Endodermal cell (in vitro differentiated cells): Measurements from ENCODE around the gene DEUP1. TPM values are rescaled to one million over a fixed set of nuclear protein-coding genes. Genes with fewer than 3 reads are reported as not detected.
"Not testable (repeated sequence)": the region's sequence is repeated elsewhere in the genome, so short reads cannot be mapped to it uniquely, and the experiment has no call there.

Source experiments
- DNase-seq: peaks from one replicate; pipeline ENCODE4 v3.0.0-alpha.2; 2017
- H3K27ac ChIP-seq: 2 replicates; pipeline ENCODE4 v1.5.1; 2013; ENCODE audit warnings: mild to moderate bottlenecking, low read depth, low read length, moderate library complexity
- H3K27me3 ChIP-seq: 2 replicates; pipeline ENCODE4 v1.6.1; 2013; ENCODE audit warnings: mild to moderate bottlenecking, low read length, moderate library complexity; ENCODE audit not compliant: insufficient read depth, control insufficient read depth, poor library complexity, severe bottlenecking
- H3K36me3 ChIP-seq: 2 replicates; pipeline ENCODE4 v1.7.0; 2013; ENCODE audit warnings: mild to moderate bottlenecking, low read length, moderate library complexity; ENCODE audit not compliant: control insufficient read depth, insufficient read depth
- H3K4me1 ChIP-seq: one replicate; pipeline ENCODE4 v1.7.0; 2013; ENCODE audit warnings: low read length; ENCODE audit not compliant: control insufficient read depth, insufficient read depth
- H3K4me3 ChIP-seq: 2 replicates; pipeline ENCODE4 v1.5.1; 2013; ENCODE audit warnings: mild to moderate bottlenecking, low read length, moderate library complexity
- H3K9ac ChIP-seq: 2 replicates; pipeline ENCODE4 v1.6.1; 2013; ENCODE audit warnings: mild to moderate bottlenecking, low read length, moderate library complexity; ENCODE audit not compliant: poor library complexity, severe bottlenecking; ENCODE audit errors: extremely low read depth
- H3K9me3 ChIP-seq: 2 replicates; pipeline ENCODE4 v1.6.1; 2013; ENCODE audit warnings: mild to moderate bottlenecking, low read length, moderate library complexity; ENCODE audit not compliant: control insufficient read depth
- H3K27ac Mint-ChIP-seq: 2 replicates; pipeline ENCODE4 v1.8.0; 2020; ENCODE audit warnings: mixed read lengths
- H3K27me3 Mint-ChIP-seq: 2 replicates; pipeline ENCODE4 v1.8.0; 2021; ENCODE audit warnings: mild to moderate bottlenecking, mixed read lengths; ENCODE audit not compliant: insufficient read depth
- H3K36me3 Mint-ChIP-seq: 2 replicates; pipeline ENCODE4 v1.8.0; 2020; ENCODE audit warnings: low read depth, mixed read lengths
- H3K4me1 Mint-ChIP-seq: 2 replicates; pipeline ENCODE4 v1.8.0; 2020; ENCODE audit warnings: mixed read lengths
- H3K4me3 Mint-ChIP-seq: 2 replicates; pipeline ENCODE4 v1.8.0; 2020; ENCODE audit warnings: mild to moderate bottlenecking, moderate library complexity, mixed read lengths
- H3K9me3 Mint-ChIP-seq: 2 replicates; pipeline ENCODE4 v1.8.0; 2020; ENCODE audit warnings: mild to moderate bottlenecking, mixed read lengths
- CTCF ChIP-seq: fragments of 200-600 bp; sonication (generic); conservative IDR thresholded peaks from 2 replicates; pipeline ENCODE4 v1.5.0; 2021; ENCODE audit warnings: antibody characterized with exemption, mild to moderate bottlenecking
- WGBS, 2 experiments: methylation state at CpG; one replicate each; pipeline versions ENCODE4 v1.1.5 to v1.1.7; 2013; ENCODE audit warnings: missing lambda C conversion rate in 2 of 2, mixed read lengths in 1 of 2; ENCODE audit not compliant: insufficient coverage in 1 of 2, insufficient read length in 1 of 2; 5-methylcytosine and 5-hydroxymethylcytosine counted together
- total RNA-seq, 2 donors: library from RNA; stranded (reverse); fragmentation: NEBNext Ultra II Directional in 1 of 2; extraction: Animal tissue kit (Norgen Biotek cat#: 25700) in 1 of 2; gene quantifications; 2 replicates in 1 of 2; 3 replicates in 1 of 2; pipeline ENCODE4 v1.2.1, GENCODE V29; 2021

DEUP1 gene
- total RNA-seq, 2 donors from 2014 or later = 0.29 TPM; not detected in 1

- Histone ChIP-seq H3K4me3 (no peak overlapping the region), H3K27me3 (no peaks in the 10 kb centered on the region), H3K9me3 (no peaks in the 10 kb centered on the region), H3K4me1 (no peaks in the 10 kb centered on the region), H3K27ac (no peak overlapping the region), H3K36me3 (no peaks in the 10 kb centered on the region), H3K9ac (no peak overlapping the region)
- no peak for DNase-seq
- no peaks in the 10 kb centered on the region for H3K27me3 Mint-ChIP-seq
- no peak overlapping the region for H3K27ac Mint-ChIP-seq
- no peak for TF ChIP-seq CTCF
- no peaks in the 10 kb centered on the region for H3K9me3 Mint-ChIP-seq
- no peak overlapping the region for H3K4me3 Mint-ChIP-seq
- H3K36me3 Mint-ChIP-seq = no peaks in the 10 kb centered on the region
- peaks cover 9% of the 10 kb centered on the region for H3K4me1 Mint-ChIP-seq
These were observed 81.2 kb downstream of the DEUP1 start for GRCh38 chr11:93411705-93412104.

- Mint-ChIP-seq H3K4me3 (no peak overlapping the region), H3K4me1 (no peaks in the 10 kb centered on the region), H3K27ac (no peak overlapping the region), H3K27me3 (no peaks in the 10 kb centered on the region), H3K9me3 (peaks cover 3% of the 10 kb centered on the region), H3K36me3 (no peaks in the 10 kb centered on the region)
- H3K36me3 ChIP-seq = no peaks in the 10 kb centered on the region
- no peak for TF ChIP-seq CTCF
- H3K4me3 ChIP-seq = no peak overlapping the region
- no peak for DNase-seq
- H3K9me3 ChIP-seq = no peaks in the 10 kb centered on the region
- no peak overlapping the region for H3K27ac ChIP-seq
- no peaks in the 10 kb centered on the region for H3K27me3 ChIP-seq
- 89 to 100% methylated on average over 1 to 3 of the region's 3 CpGs for WGBS, 2 experiments
- H3K9ac ChIP-seq = no peak overlapping the region
- H3K4me1 ChIP-seq = no peaks in the 10 kb centered on the region
These were observed 101.7 kb downstream of the DEUP1 start for GRCh38 chr11:93432247-93432646.

- Mint-ChIP-seq H3K9me3 (peaks cover 17% of the 10 kb centered on the region), H3K4me1 (peaks cover 10% of the 10 kb centered on the region)
- not testable (repeated sequence) for H3K4me1 ChIP-seq, H3K4me3 Mint-ChIP-seq, H3K36me3 ChIP-seq, H3K27ac Mint-ChIP-seq, H3K36me3 Mint-ChIP-seq, H3K27me3 ChIP-seq, H3K27me3 Mint-ChIP-seq, H3K9me3 ChIP-seq, H3K9ac ChIP-seq, DNase-seq, H3K4me3 ChIP-seq, H3K27ac ChIP-seq
- WGBS, 2 experiments = 96 to 100% methylated on average over 1 to 2 of the region's 2 CpGs
These were observed 112.7 kb downstream of the DEUP1 start for GRCh38 chr11:93443232-93443631.

- no peak overlapping the region for H3K27ac ChIP-seq
- no peak overlapping the region for H3K9ac ChIP-seq
These were observed 114.1 kb downstream of the DEUP1 start for GRCh38 chr11:93444617-93445073.

More at GRCh38 chr11:93444617-93445073, 114.1 kb downstream of the DEUP1 start:
- H3K4me3 Mint-ChIP-seq = peak overlapping the region; percentile 9
- H3K27me3 Mint-ChIP-seq = no peaks in the 10 kb centered on the region
- H3K27me3 ChIP-seq = no peaks in the 10 kb centered on the region
- peaks cover 10% of the 10 kb centered on the region for H3K4me1 Mint-ChIP-seq
- 57 to 93% methylated on average over 2 to 8 of the region's 8 CpGs for WGBS, 2 experiments
- peak; percentile 93 for DNase-seq
- no peak for TF ChIP-seq CTCF
- H3K4me3 ChIP-seq = no peak overlapping the region
- H3K36me3 ChIP-seq = no peaks in the 10 kb centered on the region
- peak overlapping the region; percentile 53 for H3K27ac Mint-ChIP-seq
- no peaks in the 10 kb centered on the region for H3K9me3 ChIP-seq
- no peaks in the 10 kb centered on the region for H3K36me3 Mint-ChIP-seq
- H3K4me1 ChIP-seq = no peaks in the 10 kb centered on the region
- H3K9me3 Mint-ChIP-seq = peaks cover 17% of the 10 kb centered on the region
